Adrenal gland (tissue), 5 donors: ENCODE measurements around the gene SH3BP4.

Source experiments
- CTCF ChIP-seq, 6 experiments: fragments of 450-650 bp in 4 of 6; fragments of 200-600 bp in 2 of 6; sonication (generic) in 1 of 6; IDR thresholded peaks; 1 replicate in 5 of 6; 2 replicates in 1 of 6; pipeline versions ENCODE4 v1.5.1 to v1.8.0; 2016 to 2021; ENCODE audit warnings: antibody characterized with exemption in 6 of 6, mild to moderate bottlenecking in 2 of 6, moderate library complexity in 1 of 6
- POLR2A ChIP-seq, 2 donors: fragments of 450-650 bp; IDR thresholded peaks; one replicate each; pipeline ENCODE4 v1.6.1; 2017; ENCODE audit warnings: antibody characterized with exemption in 2 of 2, mild to moderate bottlenecking in 2 of 2, moderate library complexity in 1 of 2
- donor health status: DM: no; HTN: no; CAD: no.

- no peak for TF ChIP-seq CTCF (IDR thresholded peaks at IDR 0.05)
- TF ChIP-seq POLR2A (IDR thresholded peaks at IDR 0.05), result no peak
Observed at GRCh38 chr2:235006461-235006860, 54.6 kb downstream of the SH3BP4 start.
